HG02610 (cell line): Measurements from ENCODE around the gene GALNT18.

Experiments
- ATAC-seq: cut with Tn5 transposase; IDR thresholded peaks from one replicate; pipeline ENCODE4 v1.9.1; 2021; ENCODE audit warnings: mild to moderate bottlenecking, moderate library complexity; ENCODE audit not compliant: unreplicated experiment

Gene GALNT18

GRCh38 chr11:11588891-11589290, 32.9 kb downstream of the GALNT18 start:
- ATAC-seq: no peak

GRCh38 chr11:11588243-11588642, 33.6 kb downstream of the GALNT18 start:
- ATAC-seq: no peak

- no peak for ATAC-seq
Observed at GRCh38 chr11:11587122-11587521, 34.7 kb downstream of the GALNT18 start.

- ATAC-seq: no peak
Observed at GRCh38 chr11:11586465-11586864, 35.3 kb downstream of the GALNT18 start.

GRCh38 chr11:11584937-11585336, 36.9 kb downstream of the GALNT18 start:
- no peak for ATAC-seq

- no peak for ATAC-seq
Observed at GRCh38 chr11:11584530-11584810, 37.3 kb downstream of the GALNT18 start.

- ATAC-seq: no peak
Observed at GRCh38 chr11:11583801-11584529, 37.8 kb downstream of the GALNT18 start.

GRCh38 chr11:11582011-11582701, 39.6 kb downstream of the GALNT18 start:
- ATAC-seq: no peak

- no peak for ATAC-seq
Observed at GRCh38 chr11:11581481-11581880, 40.3 kb downstream of the GALNT18 start.

- ATAC-seq: no peak
Observed at GRCh38 chr11:11580841-11581411, 40.9 kb downstream of the GALNT18 start.

GRCh38 chr11:11580012-11580411, 41.8 kb downstream of the GALNT18 start:
- ATAC-seq: no peak

GRCh38 chr11:11579012-11579988, 42.5 kb downstream of the GALNT18 start:
- no peak for ATAC-seq

- no peak for ATAC-seq
Observed at GRCh38 chr11:11577932-11578911, 43.6 kb downstream of the GALNT18 start.

GRCh38 chr11:11577251-11577855, 44.5 kb downstream of the GALNT18 start:
- ATAC-seq: no peak

- ATAC-seq: no peak
Observed at GRCh38 chr11:11574373-11575287, 47.2 kb downstream of the GALNT18 start.

GRCh38 chr11:11572386-11572785, 49.4 kb downstream of the GALNT18 start:
- no peak for ATAC-seq

- ATAC-seq: no peak
Observed at GRCh38 chr11:11571893-11572292, 49.9 kb downstream of the GALNT18 start.

- ATAC-seq: no peak
Observed at GRCh38 chr11:11570823-11571222, 51.0 kb downstream of the GALNT18 start.
